GM18868 (cell line): ENCODE data around the gene MRPS6.
A peak's percentile ranks its signal among the peaks of the same experiment; 100 is the strongest.

Experiments used
- ATAC-seq: cut with Tn5 transposase; IDR thresholded peaks from one replicate; pipeline ENCODE4 v1.9.1; 2021; ENCODE audit warnings: mild to moderate bottlenecking, moderate library complexity; ENCODE audit not compliant: unreplicated experiment

The MRPS6 gene

DNA sequence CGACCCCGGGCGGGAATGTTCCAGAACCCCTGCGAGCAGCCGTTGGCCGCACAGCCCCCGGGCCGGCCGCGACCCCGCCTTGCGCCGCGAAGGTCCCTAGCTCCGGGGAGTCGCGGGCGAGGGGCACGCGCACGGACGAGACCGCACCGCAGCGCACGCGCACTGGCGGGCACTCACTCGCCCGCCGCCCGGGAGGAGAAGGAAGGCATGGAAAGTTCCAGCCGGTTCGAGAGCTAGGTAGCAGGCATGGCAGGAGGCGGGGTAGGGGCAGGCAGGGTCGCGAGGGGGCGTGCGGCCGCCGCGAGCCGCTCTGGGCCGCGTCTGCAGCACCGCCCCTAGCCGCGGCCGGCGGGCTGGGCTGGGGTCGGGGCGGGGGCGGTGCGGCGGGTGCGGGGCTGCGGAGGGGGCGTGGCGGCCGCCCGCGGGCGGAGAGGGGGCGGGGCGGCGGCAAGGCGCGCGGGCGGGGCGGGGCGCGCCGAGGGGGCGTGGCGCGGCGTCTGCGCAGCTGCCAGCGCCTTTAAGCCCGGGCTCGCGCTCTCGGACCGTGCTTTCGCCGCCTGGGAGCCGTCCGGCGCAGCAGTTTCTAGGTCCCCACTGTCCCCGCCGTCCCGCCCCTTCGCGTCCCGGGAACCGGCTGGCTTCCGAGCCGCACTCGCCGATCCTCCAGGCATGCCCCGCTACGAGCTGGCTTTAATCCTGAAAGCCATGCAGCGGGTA is at the start of gene MRPS6, which contains the start of gene SLC5A3:
Gene MRPS6 (plus strand): TSS at position 547 of the 717 bp plus-strand sequence. CDS start 123 bp downstream, at position 670.
Gene SLC5A3 (plus strand): TSS at position 547 of the 717 bp plus-strand sequence. CDS start 21,621 bp downstream, outside the sequence.
- peak; percentile 83 for ATAC-seq

DNA sequence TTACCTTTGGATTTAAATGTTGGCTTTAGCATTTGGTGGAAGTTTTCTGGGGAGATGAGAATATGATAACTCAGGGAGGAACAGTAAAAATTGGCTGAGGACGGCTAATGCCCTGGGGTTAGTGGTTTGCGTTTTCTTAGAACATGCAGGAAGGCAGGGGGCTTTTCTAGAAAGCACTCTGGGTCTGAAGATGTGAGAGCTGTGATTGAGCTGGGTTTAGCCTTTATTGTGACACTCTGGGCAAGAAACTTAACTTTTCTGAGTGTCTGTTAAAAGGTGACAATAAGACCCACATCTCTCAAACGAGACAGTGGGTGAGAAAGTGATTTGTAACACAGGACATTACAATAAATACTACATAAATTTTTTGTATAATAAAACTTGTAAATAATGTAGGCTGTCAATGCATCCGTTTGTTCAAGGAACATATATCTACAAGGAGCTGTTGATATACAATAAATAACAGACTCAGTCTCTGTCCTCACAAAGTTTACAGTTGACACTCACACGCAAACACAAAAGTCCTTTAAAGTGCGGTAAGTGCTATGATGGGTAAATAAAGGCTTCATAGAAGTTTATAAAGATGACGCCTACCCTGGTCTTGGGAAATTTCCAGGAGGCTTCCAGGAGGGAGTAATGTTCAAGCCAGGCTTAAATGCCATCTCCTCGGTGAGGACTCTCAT is 49.5 kb upstream of the MRPS6 start:
- ATAC-seq = no peak

DNA sequence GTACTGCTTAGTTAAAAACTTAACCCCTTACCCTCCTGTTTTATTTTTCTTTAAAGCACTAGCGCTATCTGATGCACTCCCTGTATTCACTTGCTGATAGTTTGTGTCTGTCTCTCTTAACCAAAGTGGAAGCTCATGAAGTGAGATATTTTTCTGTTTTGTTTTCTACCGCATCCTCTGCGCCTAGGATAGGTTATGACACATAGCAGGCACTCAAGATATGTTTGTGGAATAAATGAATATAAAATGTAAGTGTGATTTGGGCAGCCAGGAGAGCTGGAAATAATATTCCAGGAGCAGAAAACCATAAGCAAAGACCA is 49.0 kb upstream of the MRPS6 start:
- no peak for ATAC-seq

DNA sequence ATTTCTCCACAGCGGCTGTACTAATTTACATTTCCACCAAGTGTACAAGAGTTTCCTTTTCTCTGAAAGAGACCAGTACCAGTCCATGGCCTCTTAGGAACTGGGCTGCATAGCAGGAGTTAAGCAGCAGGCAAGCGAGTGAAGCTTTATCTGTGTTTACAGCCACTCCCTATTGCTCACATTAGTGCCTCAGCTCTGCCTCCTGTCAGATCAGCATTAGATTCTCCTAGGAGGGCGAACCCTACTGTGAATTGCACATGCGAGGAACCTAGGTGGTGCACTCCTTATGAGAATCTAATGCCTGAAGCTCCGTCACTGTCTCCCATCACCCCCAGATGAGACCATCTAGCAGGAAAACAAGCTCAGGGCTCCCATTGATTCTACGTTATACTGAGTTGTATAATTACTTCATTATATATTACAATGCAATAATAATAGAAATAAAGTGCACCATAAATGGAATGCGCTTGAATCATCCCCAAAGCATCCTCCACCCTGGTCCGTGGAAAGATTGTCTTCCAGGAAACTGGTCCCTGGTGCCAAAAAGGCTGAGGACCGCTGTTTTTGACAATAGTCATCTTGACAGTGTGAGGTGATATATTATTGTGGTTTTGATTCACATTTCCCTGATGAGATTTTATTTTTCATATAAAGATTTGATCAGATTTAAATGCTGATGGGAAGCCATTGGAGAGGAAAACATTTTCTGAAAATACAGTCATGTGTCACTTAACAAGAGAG is 45.5 kb upstream of the MRPS6 start:
- no peak for ATAC-seq

DNA sequence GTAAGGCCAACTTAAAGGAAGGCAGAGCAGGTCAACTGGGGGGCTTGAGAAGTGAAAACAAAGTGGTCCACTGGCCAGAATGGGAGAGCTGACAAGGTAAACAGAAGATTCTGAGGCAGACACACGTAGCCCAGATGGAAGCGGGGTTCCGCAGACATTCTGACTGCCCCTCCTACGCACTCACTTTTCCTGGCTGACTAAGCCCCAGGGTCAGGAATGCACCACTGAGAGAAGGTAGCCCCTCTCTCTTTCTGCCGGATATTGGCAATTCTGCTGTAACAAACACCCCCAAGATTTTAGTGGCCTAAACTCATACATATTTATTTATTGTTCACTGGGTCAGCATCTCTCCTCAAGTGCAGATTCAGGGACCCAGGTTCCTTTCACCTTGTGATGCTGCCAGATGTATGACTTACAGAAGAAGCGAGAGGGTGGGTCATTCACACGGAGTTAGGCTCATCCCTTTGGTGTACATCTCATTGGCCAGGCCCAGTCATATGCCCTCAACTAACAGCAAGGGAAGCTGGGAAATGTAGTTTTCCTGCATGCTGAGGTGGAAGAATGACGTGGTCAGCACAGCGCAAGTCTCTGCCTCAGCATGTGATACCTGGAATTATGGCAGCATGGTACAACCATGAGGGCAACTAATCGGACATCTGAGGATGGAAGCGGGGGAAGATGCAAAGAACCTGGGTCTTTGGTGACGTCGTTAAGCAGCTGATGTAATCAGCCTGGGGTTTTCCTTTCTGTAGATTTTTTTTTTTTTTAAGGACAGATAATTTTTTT is 43.4 kb upstream of the MRPS6 start:
- no peak for ATAC-seq

DNA sequence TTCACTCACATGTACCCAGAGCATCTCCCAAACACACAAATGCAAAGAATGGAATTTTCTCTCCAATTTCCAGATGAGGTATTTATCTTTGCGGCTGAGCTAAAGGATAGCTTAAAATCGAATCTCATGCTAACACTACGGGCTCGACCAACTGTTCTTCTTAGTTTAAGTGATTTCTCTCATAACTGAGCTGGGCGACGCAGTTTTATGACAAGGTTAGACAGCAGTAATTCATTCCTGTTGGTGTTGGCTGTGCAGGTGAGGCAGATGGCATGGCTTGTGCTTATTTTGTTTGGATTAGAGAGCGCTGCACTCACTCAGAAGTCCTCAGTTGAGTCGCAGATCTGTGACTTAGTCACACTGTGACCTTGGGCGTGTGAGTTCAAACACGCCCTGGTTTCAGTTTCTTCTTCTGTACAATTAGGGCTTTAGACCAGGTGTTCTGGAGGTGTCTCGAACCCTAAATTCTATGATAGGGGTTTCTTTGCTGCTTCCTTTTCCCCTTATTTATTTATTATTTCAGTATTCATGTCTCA is 41.5 kb upstream of the MRPS6 start:
- ATAC-seq = no peak

DNA sequence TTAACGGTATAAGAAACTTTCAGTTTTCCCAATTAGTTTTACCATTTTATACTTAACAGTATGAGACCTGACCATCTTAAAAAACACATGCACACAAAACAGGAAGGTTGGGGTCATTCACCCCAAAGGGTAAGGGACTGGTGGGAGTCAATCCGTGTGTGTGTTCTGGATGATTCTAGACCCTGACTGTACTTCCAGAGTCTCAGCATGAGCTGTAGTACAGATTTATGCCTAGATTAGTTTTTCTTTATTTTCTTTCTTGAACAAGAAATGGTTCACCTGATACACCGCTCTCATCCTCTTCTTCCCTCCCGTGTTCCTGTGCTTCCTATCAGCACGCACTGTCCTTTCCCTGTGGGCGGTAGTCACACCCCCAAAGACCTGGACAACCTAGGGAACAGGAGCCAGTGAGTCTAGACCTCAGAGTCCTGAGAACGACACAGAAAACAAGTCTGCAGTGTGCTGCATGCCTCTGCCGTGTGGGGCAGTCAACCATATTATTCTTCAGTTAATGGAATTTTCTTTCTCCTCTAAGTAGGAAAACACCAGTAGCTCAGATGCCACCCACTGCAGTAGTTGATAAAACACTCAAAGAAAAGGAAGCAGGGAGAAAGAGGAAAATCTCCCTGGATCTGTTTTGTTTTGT is 38.9 kb upstream of the MRPS6 start:
- ATAC-seq = no peak

DNA sequence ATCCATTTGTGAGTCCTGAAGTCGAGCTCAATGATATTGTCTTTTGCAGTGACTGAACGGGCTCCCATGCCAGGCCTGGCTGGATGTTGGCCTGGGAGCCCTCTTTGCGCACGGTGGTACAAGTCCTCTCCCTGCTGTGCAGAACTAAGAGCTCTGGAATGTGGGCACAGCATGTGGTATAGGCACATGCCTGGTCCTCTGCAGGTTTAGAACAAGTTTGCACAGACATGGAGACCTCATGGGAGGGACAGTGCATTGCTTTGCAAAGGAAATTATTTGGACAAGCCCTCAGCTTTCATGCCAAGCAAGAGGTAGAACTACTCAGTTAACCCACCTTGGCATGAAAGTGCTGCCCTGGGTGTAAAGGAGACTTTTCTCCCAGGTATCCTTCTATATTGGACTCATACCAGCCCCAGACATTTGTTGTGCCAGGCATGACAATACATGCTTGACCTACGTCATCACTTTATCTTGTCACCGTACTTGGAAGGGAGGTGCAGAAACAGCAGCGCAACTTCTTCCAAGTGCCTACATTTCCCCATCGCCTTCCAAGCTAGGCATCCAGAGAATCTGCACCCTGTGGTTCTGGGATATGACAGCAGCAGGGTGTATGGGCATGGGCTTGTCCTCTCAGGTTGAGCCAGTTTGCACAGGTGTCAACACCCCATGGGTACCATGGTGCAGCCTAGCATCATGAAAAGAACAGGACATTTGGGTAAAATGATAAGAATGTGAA is 37.6 kb upstream of the MRPS6 start:
- no peak for ATAC-seq

DNA sequence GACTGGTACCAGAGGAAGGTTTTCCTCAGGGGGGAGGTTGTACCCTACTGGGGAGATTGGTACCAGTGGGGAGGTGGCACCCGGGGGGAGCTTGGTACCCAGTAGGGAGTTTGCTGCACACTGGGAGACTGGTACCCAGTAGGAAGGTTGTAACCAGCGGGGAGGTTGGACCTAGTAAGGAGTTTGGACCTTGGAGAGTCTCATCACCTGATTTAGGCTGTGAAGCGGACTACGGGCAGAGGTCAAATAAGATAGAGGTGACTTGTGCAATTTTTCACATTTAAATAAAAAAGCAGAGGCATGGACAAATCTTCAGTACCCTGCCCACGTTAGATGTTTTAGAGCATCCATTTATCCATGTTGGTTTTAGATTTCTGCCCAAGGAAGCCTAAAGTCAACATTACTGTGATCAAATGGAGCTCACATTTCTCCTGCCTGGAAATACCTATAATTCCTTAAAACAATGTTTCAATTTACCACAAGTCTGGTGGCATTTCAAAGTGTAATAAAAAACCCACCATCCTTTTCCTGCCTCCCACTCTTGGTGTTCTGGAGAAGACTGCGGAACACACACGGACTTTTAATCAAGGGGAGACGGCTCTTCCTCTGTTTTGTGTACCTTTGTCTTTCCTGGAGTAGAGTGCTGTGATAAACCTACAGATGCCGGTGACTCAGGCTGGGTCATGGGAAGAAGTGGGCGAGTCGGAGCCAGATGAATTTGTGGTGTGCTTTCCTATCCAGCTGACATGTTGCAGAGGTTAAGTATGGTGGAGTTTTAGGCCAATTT is 36.2 kb upstream of the MRPS6 start:
- no peak for ATAC-seq

DNA sequence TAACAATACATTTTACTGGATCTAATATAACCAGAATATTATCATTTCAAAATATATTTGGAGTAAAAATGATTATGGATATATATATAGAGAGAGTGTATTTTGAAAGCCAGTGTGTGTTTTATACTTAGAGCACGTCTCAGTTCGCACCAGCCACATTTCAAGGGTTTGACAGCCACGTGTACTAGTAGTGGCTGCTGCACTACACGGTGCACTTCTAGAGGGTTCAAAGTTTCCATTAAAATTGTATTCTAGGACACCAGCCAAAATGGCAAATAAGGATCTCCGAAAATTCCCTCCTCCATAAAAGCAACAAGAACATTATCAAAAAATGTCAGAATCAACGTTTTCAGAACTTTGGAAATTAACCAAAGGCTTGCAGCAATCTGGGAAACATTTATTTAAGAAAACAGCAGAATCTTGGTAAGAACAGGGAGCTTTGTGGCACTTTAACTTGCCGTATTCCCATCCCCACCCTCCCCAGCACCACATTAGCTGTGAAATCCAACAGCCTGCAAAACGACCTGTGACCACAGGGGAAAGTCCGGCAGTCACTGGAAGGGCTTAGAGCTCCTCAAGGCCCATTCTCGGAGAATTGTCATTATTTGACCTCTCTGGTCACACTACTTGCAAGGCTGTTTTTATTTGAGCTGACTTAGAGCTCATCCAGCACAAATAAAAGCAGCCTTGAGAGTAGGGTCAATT is 33.5 kb upstream of the MRPS6 start:
- no peak for ATAC-seq

DNA sequence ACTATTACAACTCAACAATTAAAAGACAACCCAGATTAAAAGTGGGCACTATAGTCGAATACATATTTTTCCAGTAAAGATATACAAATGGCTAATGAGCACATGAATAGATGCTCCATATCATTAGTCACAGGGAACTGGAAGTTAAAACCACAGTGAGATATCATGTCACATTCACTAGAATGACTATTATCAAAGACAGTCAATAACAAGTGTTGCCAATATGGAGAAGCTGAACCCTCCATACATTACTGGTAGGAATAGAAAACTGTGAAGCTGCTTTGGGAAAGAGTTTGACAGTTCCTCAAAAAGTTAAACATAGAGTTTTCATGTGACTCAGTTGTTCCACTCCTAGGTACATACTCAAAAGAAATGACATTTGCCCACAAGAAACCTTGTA is 30.6 kb upstream of the MRPS6 start:
- no peak for ATAC-seq

DNA sequence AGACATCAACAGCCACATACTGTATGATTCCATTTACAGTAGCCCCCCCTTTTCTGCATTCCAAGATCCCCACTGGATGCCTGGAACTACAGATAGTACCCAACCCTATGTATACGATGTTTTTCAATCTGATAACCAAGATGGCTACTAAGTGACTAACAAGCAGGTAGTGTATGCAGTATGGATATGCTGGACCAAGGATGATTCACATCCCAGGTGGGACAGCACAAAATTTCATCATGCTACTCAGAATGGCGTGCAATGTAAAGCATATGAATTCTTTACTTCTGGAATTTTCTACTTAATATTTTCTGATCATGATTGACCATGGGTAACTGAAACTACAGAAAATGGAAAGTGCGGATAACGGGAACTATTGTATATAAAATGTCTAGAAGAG is 30.0 kb upstream of the MRPS6 start:
- ATAC-seq = no peak

DNA sequence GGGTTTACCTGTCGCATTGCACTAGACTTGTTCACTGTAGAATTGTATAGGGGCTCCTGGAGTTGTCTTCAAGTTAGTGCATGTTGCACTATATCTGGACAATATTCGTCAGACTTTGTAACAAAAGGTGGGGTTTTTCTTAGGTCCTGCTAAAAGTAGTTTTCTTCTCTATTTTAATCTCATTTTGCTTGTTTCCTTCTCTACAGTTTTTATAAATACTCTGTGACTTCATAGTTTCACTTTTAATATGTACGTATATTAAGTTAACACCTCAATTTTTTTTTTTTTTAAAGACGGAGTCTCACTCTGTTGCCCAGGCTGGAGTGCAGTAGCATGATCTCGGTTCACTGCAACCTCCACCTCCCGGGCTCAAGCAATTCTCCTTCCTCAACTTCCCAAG is 26.5 kb upstream of the MRPS6 start:
- peak; percentile 46 for ATAC-seq

DNA sequence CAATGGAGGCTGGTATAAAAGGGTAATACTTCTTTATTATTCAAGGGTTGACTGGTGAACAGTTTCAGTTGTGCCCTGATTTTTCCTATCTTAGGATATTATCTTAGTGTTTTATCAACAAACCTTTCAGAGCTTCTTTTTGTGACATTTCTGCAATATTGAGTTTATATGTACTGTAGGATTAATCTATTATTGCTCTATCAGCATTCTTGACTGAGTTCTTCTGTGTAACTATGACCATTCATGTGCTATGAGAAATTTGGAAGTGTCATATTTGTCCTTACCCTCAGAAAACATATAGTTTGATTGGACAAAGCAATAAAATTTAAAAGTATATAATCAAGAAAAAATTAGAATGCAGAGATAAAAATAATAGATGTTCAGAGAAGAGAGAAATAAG is 25.5 kb upstream of the MRPS6 start:
- no peak for ATAC-seq

DNA sequence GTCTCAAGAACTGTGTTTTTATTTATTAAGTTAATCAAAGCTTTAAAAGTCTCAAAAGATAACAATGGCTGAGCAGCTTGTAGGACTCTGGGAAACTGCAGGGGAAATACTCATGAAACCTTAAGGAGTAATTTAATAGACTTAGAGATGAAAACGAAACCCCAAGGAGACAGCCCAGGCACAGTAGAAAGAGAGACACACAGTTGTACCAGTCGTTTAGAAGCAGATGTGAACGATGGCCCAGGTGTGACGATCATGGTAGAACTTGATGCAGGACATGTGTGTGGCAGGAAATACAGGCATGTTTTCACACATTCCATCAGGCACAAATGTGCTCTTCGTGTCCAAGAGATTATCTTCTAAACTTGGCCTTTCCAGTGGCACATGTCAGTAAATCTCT is 21.2 kb upstream of the MRPS6 start:
- no peak for ATAC-seq

DNA sequence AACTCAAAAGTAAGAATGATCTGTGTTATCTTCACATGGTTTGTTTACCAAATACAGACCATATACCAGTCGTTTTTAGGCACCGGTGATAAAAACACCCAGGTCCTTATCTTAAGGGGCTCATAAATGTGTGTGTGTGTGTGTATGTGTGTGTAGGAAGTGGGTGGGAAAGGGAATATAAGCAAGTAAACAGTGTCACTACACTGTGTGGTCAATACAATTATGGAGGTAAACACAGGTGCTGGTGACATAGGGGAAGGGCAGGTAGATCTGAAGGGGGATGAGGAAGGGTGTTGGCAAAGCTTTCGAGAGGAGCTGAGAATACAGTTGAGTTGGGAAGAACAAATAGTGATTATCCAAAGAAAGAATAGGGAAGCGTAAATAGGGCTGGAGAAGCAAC is 19.1 kb upstream of the MRPS6 start:
- ATAC-seq = no peak

DNA sequence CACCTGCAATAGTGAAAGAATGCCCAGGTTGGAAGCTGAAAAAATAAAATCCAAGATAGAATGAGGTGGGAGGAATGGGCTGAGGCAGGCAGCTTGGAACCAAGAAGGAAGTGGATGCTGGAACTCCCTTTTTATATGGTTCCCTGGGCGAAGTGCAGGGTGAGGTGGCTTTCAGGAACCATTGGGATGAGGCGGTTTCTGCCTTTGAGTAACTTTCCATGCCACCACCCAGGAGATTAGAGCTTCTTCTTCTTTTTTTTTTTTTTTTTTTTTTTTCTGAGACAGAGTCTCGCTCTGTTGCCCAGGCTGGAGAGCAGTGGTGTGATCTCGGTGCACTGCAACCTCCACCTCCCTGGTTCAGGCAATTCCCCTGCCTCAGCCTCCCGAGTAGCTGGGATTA is 17.8 kb upstream of the MRPS6 start:
- ATAC-seq = no peak

DNA sequence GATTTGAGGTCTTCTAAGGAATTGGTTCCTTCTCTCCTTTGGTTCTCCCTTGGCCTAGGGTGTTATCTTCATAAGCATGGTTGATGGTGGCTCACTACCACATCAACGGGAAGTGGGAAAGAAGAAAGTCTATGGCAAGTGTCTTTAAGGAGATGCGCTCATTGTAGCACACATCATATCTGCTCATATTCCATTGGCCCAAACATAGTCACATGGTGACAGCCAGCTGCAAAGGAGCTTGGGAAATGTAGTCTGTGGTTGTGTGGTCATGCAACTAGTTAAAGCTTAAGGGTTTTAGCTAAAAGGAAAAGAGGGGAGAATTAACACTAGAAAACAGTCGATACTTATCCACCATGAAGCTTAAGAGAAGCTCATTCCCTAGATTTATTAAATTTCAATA is 11.4 kb upstream of the MRPS6 start:
- ATAC-seq = no peak
